Stomach smooth muscle (tissue), 2 donors: ENCODE data around the gene DLG2.

Experiments used
- H3K27ac ChIP-seq: one replicate; pipeline ENCODE4 v1.7.0; 2013; ENCODE audit warnings: mild to moderate bottlenecking, low read length, inconsistent platforms
- H3K27me3 ChIP-seq, 2 donors: one replicate each; pipeline ENCODE4 v1.7.0; 2013; ENCODE audit warnings: low read length in 2 of 2; ENCODE audit not compliant: insufficient read depth in 2 of 2, control insufficient read depth in 1 of 2
- H3K36me3 ChIP-seq, 2 donors: one replicate each; pipeline ENCODE4 v1.7.0; 2013; ENCODE audit warnings: low read length in 2 of 2; ENCODE audit not compliant: control insufficient read depth in 2 of 2, insufficient read depth in 2 of 2
- H3K4me1 ChIP-seq: one replicate; pipeline ENCODE4 v1.7.0; 2013; ENCODE audit warnings: low read length; ENCODE audit not compliant: control insufficient read depth, insufficient read depth
- H3K4me3 ChIP-seq, 2 donors: one replicate each; pipeline ENCODE4 v1.7.0; 2013; ENCODE audit warnings: low read length in 2 of 2
- H3K9ac ChIP-seq, 2 donors: one replicate each; pipeline ENCODE4 v1.7.0; 2013; ENCODE audit warnings: low read length in 2 of 2, mild to moderate bottlenecking in 1 of 2
- H3K9me3 ChIP-seq, 2 donors: one replicate each; pipeline ENCODE4 v1.7.0; 2013; ENCODE audit warnings: low read length in 2 of 2; ENCODE audit not compliant: control insufficient read depth in 2 of 2
- donor health status: healthy.
- donor health status: Pancreatic carcinoma.

DLG2 gene

DNA sequence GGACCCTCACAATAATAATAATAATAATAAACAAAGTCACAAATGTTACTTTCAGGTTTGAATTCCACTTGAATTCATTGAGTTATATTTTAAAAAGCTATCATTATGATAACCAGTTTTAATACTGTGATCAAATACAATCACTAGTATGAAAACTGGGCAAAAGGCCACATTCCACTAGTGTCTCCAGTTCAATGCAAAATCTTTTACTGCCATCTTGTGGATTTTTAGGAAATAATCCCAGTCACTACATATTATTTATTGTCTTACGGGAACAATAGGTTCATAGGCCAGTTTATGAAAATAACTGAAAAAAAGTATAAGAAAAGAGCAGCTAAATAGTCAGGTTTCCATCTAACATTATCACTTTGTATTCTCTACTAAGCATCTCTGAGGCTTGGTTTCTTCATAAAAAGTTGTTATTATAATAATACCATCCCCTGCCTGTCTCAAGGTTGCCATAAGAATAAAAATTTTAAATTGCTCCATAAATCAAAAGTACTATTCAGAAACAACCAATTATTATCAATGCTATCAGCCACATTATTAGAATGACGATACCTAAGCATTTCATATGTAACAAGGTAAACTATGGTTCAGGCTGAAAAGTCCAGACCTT is 1807.1 kb downstream of the DLG2 start:
- Histone ChIP-seq H3K9me3 (no peaks in the 10 kb centered on the region), H3K27ac (no peak overlapping the region), H3K36me3 (no peaks in the 10 kb centered on the region), H3K27me3 (no peaks in the 10 kb centered on the region), H3K4me3 (no peak overlapping the region), H3K4me1 (no peaks in the 10 kb centered on the region), H3K9ac (no peak overlapping the region)

DNA sequence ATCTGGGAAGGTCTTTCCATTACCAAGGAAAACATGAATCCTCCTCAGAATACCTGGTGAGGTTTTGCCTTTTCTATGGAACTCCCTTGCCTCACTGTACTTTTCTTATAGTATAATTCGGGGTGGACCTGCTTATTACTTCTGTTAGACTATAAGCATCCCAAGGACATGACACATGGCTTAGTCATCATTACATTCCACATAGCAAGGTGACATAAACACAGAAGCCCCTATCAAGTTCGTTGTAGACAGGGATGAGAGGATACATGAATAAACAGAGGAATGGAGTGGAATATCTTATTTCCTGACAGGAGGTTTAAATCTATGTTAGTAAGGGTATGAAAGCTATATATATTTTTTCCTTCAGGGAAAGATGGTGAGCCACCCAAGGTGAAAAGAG is 1808.8 kb downstream of the DLG2 start:
- H3K4me3 ChIP-seq: no peak overlapping the region
- no peaks in the 10 kb centered on the region for H3K27me3 ChIP-seq
- no peaks in the 10 kb centered on the region for H3K36me3 ChIP-seq
- H3K27ac ChIP-seq: no peak overlapping the region
- H3K9me3 ChIP-seq: no peaks in the 10 kb centered on the region
- no peak overlapping the region for H3K9ac ChIP-seq
- H3K4me1 ChIP-seq: no peaks in the 10 kb centered on the region

DNA sequence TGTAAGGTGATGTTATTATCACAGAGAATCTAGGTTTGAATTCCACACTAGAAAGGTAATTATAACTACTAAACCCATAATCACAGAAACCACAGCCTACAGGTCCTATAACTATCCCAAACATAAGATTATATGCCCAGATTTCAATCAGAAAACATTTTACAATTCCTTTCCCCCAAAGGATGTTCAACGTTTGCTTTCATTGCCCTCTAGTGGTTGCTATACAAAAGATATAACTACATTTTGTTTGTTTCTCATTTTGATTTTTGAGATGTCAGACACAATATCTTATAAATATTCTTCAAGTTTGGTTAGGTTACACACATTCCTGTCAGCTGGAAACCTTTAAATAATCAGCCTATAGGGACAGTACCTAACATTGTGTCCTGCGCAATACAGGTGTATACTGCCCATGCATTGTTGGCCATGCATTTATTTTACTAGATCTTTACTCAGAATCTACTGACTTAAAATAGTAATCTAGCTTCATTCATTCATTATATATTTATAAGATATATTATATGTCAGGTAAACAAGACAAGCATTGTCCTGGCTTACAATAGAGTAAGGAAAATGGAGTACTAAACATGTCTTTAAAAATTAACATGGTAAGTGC is 1810.5 kb downstream of the DLG2 start:
- no peaks in the 10 kb centered on the region for H3K9me3 ChIP-seq
- no peaks in the 10 kb centered on the region for H3K4me1 ChIP-seq
- H3K27me3 ChIP-seq: no peaks in the 10 kb centered on the region
- no peak overlapping the region for H3K9ac ChIP-seq
- H3K36me3 ChIP-seq: no peaks in the 10 kb centered on the region
- H3K27ac ChIP-seq: no peak overlapping the region
- no peak overlapping the region for H3K4me3 ChIP-seq

DNA sequence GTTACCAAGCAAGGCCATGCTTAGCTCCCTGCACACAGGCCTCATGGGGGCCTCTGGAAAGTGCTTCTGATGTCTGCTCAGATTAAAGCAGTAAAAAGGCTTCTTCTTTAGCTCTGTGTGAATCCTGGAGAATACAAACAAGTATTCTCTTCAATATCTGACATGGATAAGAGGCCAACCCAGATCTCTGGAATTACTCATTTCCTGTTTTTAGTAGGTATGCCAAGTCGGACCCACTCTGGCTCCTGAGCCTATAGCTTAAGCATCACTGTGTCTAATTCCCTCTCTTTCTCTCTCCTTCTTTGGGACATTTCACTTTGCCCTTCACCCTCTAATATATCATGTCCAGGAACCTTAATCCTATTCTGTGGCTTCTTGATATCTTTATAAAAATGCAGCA is 1811.4 kb downstream of the DLG2 start:
- Histone ChIP-seq H3K9me3 (no peaks in the 10 kb centered on the region), H3K27me3 (no peaks in the 10 kb centered on the region), H3K27ac (no peak overlapping the region), H3K36me3 (no peaks in the 10 kb centered on the region), H3K4me1 (no peaks in the 10 kb centered on the region), H3K9ac (no peak overlapping the region), H3K4me3 (no peak overlapping the region)

DNA sequence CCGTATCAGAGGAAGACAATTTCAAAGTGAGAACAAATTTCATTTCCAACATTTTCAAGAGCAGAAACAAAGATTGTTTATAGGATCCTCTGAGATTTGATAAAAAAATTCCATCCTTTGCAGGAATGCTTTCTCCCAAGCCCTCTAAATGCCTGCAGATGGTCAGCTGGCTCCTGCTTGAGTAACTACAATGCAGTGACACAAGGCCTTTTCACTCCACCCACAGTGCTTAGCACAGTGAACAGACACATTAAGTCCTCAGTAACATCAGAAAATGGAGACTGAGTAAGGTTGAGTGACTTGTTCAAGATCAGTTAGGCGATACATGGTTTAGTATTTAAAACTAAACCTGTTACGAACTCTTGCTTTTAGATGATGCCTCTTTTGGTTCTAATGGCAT is 1813.8 kb downstream of the DLG2 start:
- Histone ChIP-seq H3K4me3 (no peak overlapping the region), H3K4me1 (no peaks in the 10 kb centered on the region), H3K9ac (no peak overlapping the region), H3K36me3 (no peaks in the 10 kb centered on the region), H3K27ac (no peak overlapping the region), H3K9me3 (no peaks in the 10 kb centered on the region), H3K27me3 (no peaks in the 10 kb centered on the region)

DNA sequence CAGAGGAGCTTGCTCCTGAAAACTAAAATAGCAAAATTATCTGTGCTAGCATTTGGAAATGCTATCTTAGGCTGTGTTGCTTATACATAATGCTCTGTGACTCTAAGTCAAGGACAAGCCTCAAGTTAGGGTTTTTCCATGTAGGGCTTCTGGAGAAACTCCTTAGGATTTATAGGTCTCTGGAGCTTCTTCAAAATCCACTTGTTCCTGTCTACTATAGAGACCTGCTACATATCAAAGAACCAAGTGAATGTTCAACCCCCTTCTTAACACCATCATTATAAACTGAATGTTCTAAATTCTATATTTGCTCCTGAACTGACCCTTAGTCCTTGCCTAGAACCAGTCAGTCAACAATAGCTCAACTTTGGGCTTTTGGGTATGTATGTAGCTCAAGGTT is 1817.9 kb downstream of the DLG2 start:
- H3K4me3 ChIP-seq: no peak overlapping the region
- H3K27ac ChIP-seq: no peak overlapping the region
- H3K9me3 ChIP-seq: no peaks in the 10 kb centered on the region
- H3K9ac ChIP-seq: no peak overlapping the region
- no peaks in the 10 kb centered on the region for H3K4me1 ChIP-seq
- H3K36me3 ChIP-seq: no peaks in the 10 kb centered on the region
- H3K27me3 ChIP-seq: no peaks in the 10 kb centered on the region

DNA sequence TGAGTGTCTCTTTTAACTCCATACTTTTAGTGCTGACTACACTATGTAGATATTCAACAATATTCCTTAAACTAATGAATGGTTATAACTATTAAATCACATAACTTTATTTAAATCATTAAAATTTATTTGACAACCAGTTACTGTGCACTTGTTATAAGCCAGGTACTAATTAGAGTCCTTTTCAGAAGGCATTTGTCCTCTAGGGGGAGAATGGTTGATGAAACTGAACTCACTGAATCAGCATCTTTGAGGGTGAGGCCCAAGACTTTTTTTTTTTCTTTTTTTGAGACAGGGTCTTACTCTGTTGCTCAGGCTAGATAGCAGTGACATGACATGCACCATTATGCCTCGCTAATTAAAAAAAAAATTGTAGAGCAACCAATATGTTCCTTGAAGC is 1825.3 kb downstream of the DLG2 start:
- H3K9me3 ChIP-seq: no peaks in the 10 kb centered on the region
- H3K36me3 ChIP-seq: no peaks in the 10 kb centered on the region
- no peaks in the 10 kb centered on the region for H3K4me1 ChIP-seq
- no peaks in the 10 kb centered on the region for H3K27me3 ChIP-seq
- no peak overlapping the region for H3K27ac ChIP-seq
- H3K4me3 ChIP-seq: no peak overlapping the region
- no peak overlapping the region for H3K9ac ChIP-seq

DNA sequence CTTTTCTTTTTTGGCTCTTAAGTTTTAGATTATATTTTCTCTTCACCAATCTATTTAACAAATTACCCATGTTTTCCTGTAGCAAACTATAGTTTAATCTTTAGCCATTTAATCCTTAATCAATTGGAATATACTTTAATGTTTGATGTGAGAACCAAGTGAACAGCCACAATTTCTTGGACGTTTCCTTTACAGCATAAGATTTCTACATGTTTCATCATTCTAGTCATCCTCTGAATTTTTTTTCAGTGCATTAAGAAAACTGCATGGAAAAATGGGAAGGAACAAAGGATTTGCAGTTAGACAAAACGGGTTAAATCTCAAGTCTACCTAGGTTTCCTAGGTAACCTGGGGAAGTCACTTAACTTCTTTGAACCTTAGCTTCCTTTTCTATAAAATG is 1833.8 kb downstream of the DLG2 start:
- Histone ChIP-seq H3K36me3 (no peaks in the 10 kb centered on the region), H3K9me3 (no peaks in the 10 kb centered on the region), H3K9ac (no peak overlapping the region), H3K4me1 (no peaks in the 10 kb centered on the region), H3K4me3 (no peak overlapping the region), H3K27ac (no peak overlapping the region), H3K27me3 (no peaks in the 10 kb centered on the region)

DNA sequence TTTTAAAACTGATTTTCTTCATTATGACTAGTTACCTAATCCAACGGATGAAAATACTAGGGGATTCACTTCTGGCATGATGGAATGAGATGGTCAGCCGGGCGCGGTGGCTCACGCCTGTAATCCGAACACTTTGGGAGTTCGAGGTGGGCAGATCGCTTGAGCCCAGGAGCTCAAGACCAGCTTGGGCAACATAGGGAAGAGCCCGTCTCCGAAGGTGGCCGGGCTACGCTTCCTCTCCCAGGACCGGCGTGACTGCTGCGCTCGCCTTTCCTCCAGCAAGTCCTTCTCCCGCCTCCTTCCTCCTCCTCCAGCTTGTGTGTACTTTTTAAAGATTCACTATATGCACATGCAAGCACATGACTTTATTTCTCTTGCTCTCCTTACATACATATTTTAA is 1835.6 kb downstream of the DLG2 start:
- Histone ChIP-seq H3K4me1 (no peaks in the 10 kb centered on the region), H3K27ac (no peak overlapping the region), H3K4me3 (no peak overlapping the region), H3K36me3 (no peaks in the 10 kb centered on the region), H3K27me3 (no peaks in the 10 kb centered on the region), H3K9ac (no peak overlapping the region), H3K9me3 (no peaks in the 10 kb centered on the region)

DNA sequence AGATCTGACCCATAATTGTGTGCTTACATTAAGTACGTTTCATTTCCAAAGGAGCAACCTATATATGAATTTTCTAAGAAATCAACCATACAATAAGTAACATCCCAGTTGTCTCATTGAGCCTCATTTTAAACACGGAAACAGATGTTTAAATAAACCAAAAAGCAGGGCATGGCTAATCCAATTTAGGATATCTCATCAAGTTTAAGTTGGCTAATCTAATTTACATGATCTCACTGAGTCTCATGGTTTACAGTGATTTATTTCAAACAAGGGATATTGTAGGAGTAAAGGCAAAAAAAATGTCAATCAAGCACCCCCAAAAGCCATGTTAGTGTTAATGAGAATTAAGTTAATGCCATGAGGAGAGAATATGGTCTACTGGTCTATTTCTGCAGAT is 1841.2 kb downstream of the DLG2 start:
- Histone ChIP-seq H3K27ac (no peak overlapping the region), H3K9me3 (no peaks in the 10 kb centered on the region), H3K9ac (no peak overlapping the region), H3K4me3 (no peak overlapping the region), H3K27me3 (no peaks in the 10 kb centered on the region), H3K4me1 (no peaks in the 10 kb centered on the region), H3K36me3 (no peaks in the 10 kb centered on the region)

DNA sequence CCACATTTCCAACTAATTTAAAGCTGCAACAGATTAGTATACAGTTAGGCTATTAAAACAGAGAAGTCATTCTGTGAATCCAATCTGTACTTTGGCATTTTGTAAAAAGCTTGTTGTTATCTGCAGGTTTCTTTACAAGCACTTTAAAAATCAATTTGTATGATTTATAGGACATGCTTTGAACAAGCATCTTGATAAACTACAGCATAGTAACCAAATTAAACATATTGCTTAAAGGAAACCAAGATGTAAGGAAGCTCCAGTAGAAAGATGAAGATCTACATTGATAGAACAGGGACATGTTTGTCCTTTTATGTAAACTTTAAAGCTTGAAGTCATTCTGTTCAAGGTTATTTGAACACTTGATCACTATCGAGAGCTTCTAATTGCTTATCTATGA is 1842.7 kb downstream of the DLG2 start:
- H3K9me3 ChIP-seq: no peaks in the 10 kb centered on the region
- no peak overlapping the region for H3K4me3 ChIP-seq
- no peaks in the 10 kb centered on the region for H3K27me3 ChIP-seq
- H3K4me1 ChIP-seq: no peaks in the 10 kb centered on the region
- no peak overlapping the region for H3K27ac ChIP-seq
- no peaks in the 10 kb centered on the region for H3K36me3 ChIP-seq
- H3K9ac ChIP-seq: no peak overlapping the region
